Astrocyte (in vitro differentiated cells and primary cell): ENCODE measurements around the gene PLB1.

ENCODE experiments used
- CTCF ChIP-seq: IDR thresholded peaks from 2 replicates; pipeline ENCODE4 v1.5.1; 2011; ENCODE audit warnings: low read depth, mild to moderate bottlenecking, inconsistent platforms, low read length, moderate library complexity; ENCODE audit not compliant: insufficient read depth
- EZH2 ChIP-seq: IDR thresholded peaks from 2 replicates; pipeline ENCODE4 v1.6.1; 2012; ENCODE audit warnings: mild to moderate bottlenecking, low read length, inconsistent platforms; ENCODE audit not compliant: insufficient read depth

- TF ChIP-seq CTCF (no peak), EZH2 (no peak)
These were observed 128.6 kb downstream of the PLB1 start for GRCh38 chr2:28624436-28624792.
